NCI-H526 treated with DMSO at 0.1 percent for 48 hours (cell line): ENCODE results near the gene KCNJ6.
"Not testable (repeated sequence)": the region's sequence is repeated elsewhere in the genome, so short reads cannot be mapped to it uniquely, and the experiment has no call there.

Experiments
- DNase-seq: peaks from one replicate; lab custom pipeline; 2025; lab: John Stamatoyannopoulos, UW

The KCNJ6 gene

GRCh38 chr21:37724201-37724600, 192.1 kb downstream of the KCNJ6 start:
- DNase-seq, result no peak

GRCh38 chr21:37717534-37717933, 198.7 kb downstream of the KCNJ6 start:
- no peak for DNase-seq

GRCh38 chr21:37712569-37712934, 203.7 kb downstream of the KCNJ6 start:
- not testable (repeated sequence) for DNase-seq

GRCh38 chr21:37711836-37712568, 204.3 kb downstream of the KCNJ6 start:
- peak; percentile 16 for DNase-seq

GRCh38 chr21:37711286-37711829, 204.9 kb downstream of the KCNJ6 start:
- no peak for DNase-seq

GRCh38 chr21:37710546-37711285, 205.5 kb downstream of the KCNJ6 start:
- peak; percentile 9 for DNase-seq

GRCh38 chr21:37704751-37705150, 211.5 kb downstream of the KCNJ6 start:
- no peak for DNase-seq

GRCh38 chr21:37702241-37702640, 214.0 kb downstream of the KCNJ6 start:
- no peak for DNase-seq

GRCh38 chr21:37700641-37701202, 215.5 kb downstream of the KCNJ6 start:
- DNase-seq, result peak; percentile 87

GRCh38 chr21:37699024-37699775, 217.1 kb downstream of the KCNJ6 start:
- DNase-seq, result peak; percentile 20

GRCh38 chr21:37696936-37697335, 219.3 kb downstream of the KCNJ6 start:
- DNase-seq, result no peak

- no peak for DNase-seq
These were observed 221.1 kb downstream of the KCNJ6 start for GRCh38 chr21:37695111-37695510.

GRCh38 chr21:37688952-37689659, 227.2 kb downstream of the KCNJ6 start:
- no peak for DNase-seq

- DNase-seq, result no peak
These were observed 229.1 kb downstream of the KCNJ6 start for GRCh38 chr21:37686991-37687810.

GRCh38 chr21:37684547-37684946, 231.7 kb downstream of the KCNJ6 start:
- no peak for DNase-seq

- DNase-seq, result no peak
These were observed 232.2 kb downstream of the KCNJ6 start for GRCh38 chr21:37684115-37684493.

GRCh38 chr21:37683396-37684114, 232.7 kb downstream of the KCNJ6 start:
- peak; percentile 84 for DNase-seq

- DNase-seq, result peak; percentile 31
These were observed 233.3 kb downstream of the KCNJ6 start for GRCh38 chr21:37682966-37683365.

GRCh38 chr21:37677006-37677405, 239.3 kb downstream of the KCNJ6 start:
- DNase-seq, result no peak

- peak; percentile 9 for DNase-seq
These were observed 241.0 kb downstream of the KCNJ6 start for GRCh38 chr21:37675202-37675801.
